SK-N-SH (cell line): ENCODE measurements around the gene ENTPD8. TPM values are rescaled to one million over a fixed set of nuclear protein-coding genes. Genes with fewer than 3 reads are reported as not detected.

Source experiments
- CTCF ChIA-PET: fragments of 300-600, 350-600 bp; formaldehyde crosslinking; extraction: SDS; loops from one replicate; lab custom pipeline; 2021; lab: Yijun Ruan, JAX
- POLR2A ChIA-PET: fragments of 350-600 bp; sonication (Branson Sonifier 250); formaldehyde crosslinking; extraction: SDS; loops from one replicate; lab custom pipeline; 2020; ENCODE audit warnings: antibody characterized with exemption, inconsistent platforms; lab: Yijun Ruan, JAX
- DNase-seq: peaks from one replicate; pipeline ENCODE4 v3.0.0; 2012
- H2AFZ ChIP-seq: fragments of 200-600 bp; sonication (generic); 2 replicates; pipeline ENCODE4 v1.8.1; 2016; ENCODE audit warnings: antibody characterized with exemption, mild to moderate bottlenecking, low read depth
- H3F3A ChIP-seq: fragments of 200-600 bp; sonication (generic); replicated peaks from 2 replicates; pipeline ENCODE3; 2016; ENCODE audit warnings: antibody characterized with exemption, mild to moderate bottlenecking; ENCODE audit not compliant: insufficient read depth
- H3K27ac ChIP-seq, 2 experiments: fragments of 200-500 bp in 1 of 2; fragments of 200-600 bp in 1 of 2; sonication (Bioruptor generic) in 1 of 2; sonication (generic), shearing (Covaris generic) in 1 of 2; 2 replicates each; pipeline versions ENCODE4 v1.5.1 to v1.6.1; 2014 to 2016; ENCODE audit warnings: low read depth in 2 of 2, inconsistent platforms in 1 of 2, low read length in 1 of 2, mild to moderate bottlenecking in 1 of 2, mixed read lengths in 1 of 2
- H3K27me3 ChIP-seq: fragments of 200-600 bp; sonication (generic), shearing (Covaris generic); 2 replicates; pipeline ENCODE4 v1.6.1; 2016; ENCODE audit warnings: mixed run types; ENCODE audit not compliant: insufficient read depth
- H3K36me3 ChIP-seq, 2 experiments: fragments of 200-500 bp in 1 of 2; fragments of 200-600 bp in 1 of 2; sonication (Bioruptor generic) in 1 of 2; sonication (generic) in 1 of 2; replicated peaks in 1 of 2; 2 replicates each; pipeline versions ENCODE3 to v1.5.1; 2014 to 2016; ENCODE audit warnings: low read length in 1 of 2, mild to moderate bottlenecking in 1 of 2; ENCODE audit not compliant: insufficient read depth in 2 of 2, control insufficient read depth in 1 of 2
- H3K4me1 ChIP-seq, 2 experiments: fragments of 200-500 bp in 1 of 2; fragments of 200-600 bp in 1 of 2; sonication (Bioruptor generic) in 1 of 2; sonication (generic), shearing (Covaris generic) in 1 of 2; 2 replicates each; pipeline versions ENCODE4 v1.5.1 to v1.6.1; 2014 to 2016; ENCODE audit warnings: low read depth in 1 of 2, low read length in 1 of 2, mixed run types in 1 of 2; ENCODE audit not compliant: insufficient read depth in 2 of 2, control insufficient read depth in 1 of 2
- H3K4me2 ChIP-seq: fragments of 200-600 bp; sonication (generic), shearing (Covaris generic); 2 replicates; pipeline ENCODE4 v1.6.1; 2017; ENCODE audit warnings: mixed run types
- H3K4me3 ChIP-seq, 2 experiments: fragments of 200-500 bp in 1 of 2; fragments of 200-600 bp in 1 of 2; sonication (Bioruptor generic) in 1 of 2; sonication (generic), shearing (Covaris generic) in 1 of 2; 2 replicates each; pipeline versions ENCODE4 v1.5.1 to v1.8.1; 2014 to 2016; ENCODE audit warnings: low read depth in 2 of 2, inconsistent platforms in 1 of 2, low read length in 1 of 2, mild to moderate bottlenecking in 1 of 2, mixed read lengths in 1 of 2, moderate library complexity in 1 of 2
- H3K79me2 ChIP-seq: fragments of 200-600 bp; sonication (generic); 2 replicates; pipeline ENCODE4 v1.8.1; 2017; ENCODE audit warnings: mild to moderate bottlenecking; ENCODE audit not compliant: insufficient read depth
- H3K9ac ChIP-seq: fragments of 200-600 bp; sonication (generic); 2 replicates; pipeline ENCODE4 v1.6.1; 2017; ENCODE audit warnings: mixed run types
- H3K9me2 ChIP-seq: fragments of 200-600 bp; sonication (generic); 2 replicates; pipeline ENCODE4 v1.6.1; 2017; ENCODE audit warnings: mixed run types
- H3K9me3 ChIP-seq: fragments of 200-600 bp; sonication (generic); 2 replicates; pipeline ENCODE4 v1.6.1; 2017; ENCODE audit warnings: mixed run types, mild to moderate bottlenecking, moderate library complexity
- H4K20me1 ChIP-seq: fragments of 200-600 bp; sonication (generic); 2 replicates; pipeline ENCODE4 v1.6.1; 2017; ENCODE audit warnings: mild to moderate bottlenecking, mixed run types; ENCODE audit not compliant: insufficient read depth
- CHD2 ChIP-seq: fragments of 150-350 bp; IDR thresholded peaks from 2 replicates; pipeline ENCODE4 v1.6.1; 2018; ENCODE audit warnings: low read length; ENCODE audit not compliant: partially characterized antibody
- EP300 ChIP-seq, 2 experiments: IDR thresholded peaks; 2 replicates each; pipeline versions ENCODE4 v1.4.0 to v1.6.1; 2012; ENCODE audit warnings: borderline replicate concordance in 1 of 2, low read depth in 1 of 2, low read length in 1 of 2
- FOXJ3 ChIP-seq: sonication (generic); formaldehyde crosslinking; IDR thresholded peaks from 2 replicates; pipeline ENCODE4 v1.5.1; 2020; ENCODE audit warnings: mild to moderate bottlenecking, missing genetic modification reagents
- FOXM1 ChIP-seq: IDR thresholded peaks from 2 replicates; pipeline ENCODE4 v1.4.0; 2012; ENCODE audit warnings: low read depth, mild to moderate bottlenecking
- MAX ChIP-seq: IDR thresholded peaks from 2 replicates; pipeline ENCODE4 v1.4.0; 2012; ENCODE audit warnings: low read depth
- MXI1 ChIP-seq: IDR thresholded peaks from 2 replicates; pipeline ENCODE4 v1.6.1; 2012; ENCODE audit warnings: mild to moderate bottlenecking, low read depth, low read length, improper control_type of control experiment
- NFIC ChIP-seq: IDR thresholded peaks from 2 replicates; pipeline ENCODE4 v1.4.0; 2012; ENCODE audit warnings: borderline replicate concordance
- NRF1 ChIP-seq: IDR thresholded peaks from 2 replicates; pipeline ENCODE4 v1.6.1; 2012; ENCODE audit warnings: low read depth, mild to moderate bottlenecking, low read length
- POLR2AphosphoS5 ChIP-seq: IDR thresholded peaks from 2 replicates; pipeline ENCODE4 v1.6.1; 2012; ENCODE audit warnings: low read depth, low read length
- RAD21 ChIP-seq: IDR thresholded peaks from 2 replicates; pipeline ENCODE4 v1.6.1; 2012; ENCODE audit warnings: mild to moderate bottlenecking, low read length
- RCOR1 ChIP-seq: fragments of 150-350 bp; IDR thresholded peaks from 2 replicates; pipeline ENCODE4 v1.6.1; 2017; ENCODE audit warnings: antibody characterized with exemption, low read length
- TCF12 ChIP-seq: IDR thresholded peaks from 2 replicates; pipeline ENCODE4 v1.4.0; 2012
- TEAD4 ChIP-seq: IDR thresholded peaks from 2 replicates; pipeline ENCODE4 v1.4.0; 2012; ENCODE audit warnings: mild to moderate bottlenecking, borderline replicate concordance; ENCODE audit not compliant: insufficient read depth
- USF2 ChIP-seq: fragments of 150-350 bp; IDR thresholded peaks from 2 replicates; pipeline ENCODE4 v1.6.1; 2017; ENCODE audit warnings: antibody characterized with exemption, low read length, low read depth, borderline replicate concordance
- WGBS: methylation state at CpG from one replicate; pipeline ENCODE4 v1.1.6; 2017; ENCODE audit warnings: low lambda C conversion rate; 5-methylcytosine and 5-hydroxymethylcytosine counted together
- polyA plus RNA-seq, 3 experiments: library from polyadenylated mRNA; depleted of rRNA; stranded (reverse); fragments of >200 nt; gene quantifications; 2 replicates each; pipeline ENCODE4 v1.2.3, GENCODE V29; 2012
- TF ChIP-seq, protein P1 (sequence below): IDR thresholded peaks from 2 replicates; pipeline ENCODE4 v1.4.0; 2012; ENCODE audit warnings: low read depth, borderline replicate concordance
- TF ChIP-seq, protein P2 (sequence below): IDR thresholded peaks from 2 replicates; pipeline ENCODE4 v1.4.0; 2012; ENCODE audit warnings: low read depth, borderline replicate concordance

ENTPD8 gene
- polyA plus RNA-seq, 1 of the 3 experiments (the other 2 are of a cell fraction) = 0.30 TPM

GRCh38 chr9:137422604-137423513 is 18.3 kb downstream of the ENTPD8 start, which contains the start of the genes EXD3 and NOXA1 (continued):
- TF ChIP-seq RCOR1 (0 out of 2 replicates have a peak, but pooled peaks have one; percentile 12), USF2 (no peak), EP300 (IDR thresholded peaks at IDR 0.05; ENCODE audit: borderline replicate concordance in 1 of 2, low read depth in 1 of 2, low read length in 1 of 2) (no peak), MXI1 (no peak; the same call in 1 of the 2 replicates), POLR2AphosphoS5 (no peak; the same call in 1 of the 2 replicates), NFIC (0 out of 2 replicates have a peak, but pooled peaks have one; percentile 11), RAD21 (peak; percentile 49), TCF12 (peak; percentile 21; the same call in 1 of the 2 replicates), TEAD4 (no peak), MAX (peak; percentile 54)
- TF ChIP-seq, protein P1, sequence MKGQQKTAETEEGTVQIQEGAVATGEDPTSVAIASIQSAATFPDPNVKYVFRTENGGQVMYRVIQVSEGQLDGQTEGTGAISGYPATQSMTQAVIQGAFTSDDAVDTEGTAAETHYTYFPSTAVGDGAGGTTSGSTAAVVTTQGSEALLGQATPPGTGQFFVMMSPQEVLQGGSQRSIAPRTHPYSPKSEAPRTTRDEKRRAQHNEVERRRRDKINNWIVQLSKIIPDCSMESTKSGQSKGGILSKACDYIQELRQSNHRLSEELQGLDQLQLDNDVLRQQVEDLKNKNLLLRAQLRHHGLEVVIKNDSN = peak; percentile 44; the same call in 1 of the 2 replicates
- TF ChIP-seq, all 33 proteins: peak for 15

- Histone ChIP-seq H3K4me1 (peaks cover 0 to 21% of the 10 kb centered on the region in 2 experiments; a peak in 2 of 4 replicates), H3K9ac (peak overlapping the region; percentile 71), H3K27me3 (no peaks in the 10 kb centered on the region), H3K27ac (peak overlapping the region in 1 of 2 experiments; percentile 31; a peak in 1 of 4 replicates), H2AFZ (peak overlapping the region; percentile 58), H3K79me2 (peaks cover 36% of the 10 kb centered on the region), H3K4me3 (peak overlapping the region; percentile 81 to 86), H3K9me3 (no peaks in the 10 kb centered on the region), H4K20me1 (no peaks in the 10 kb centered on the region), H3F3A (peaks cover 17% of the 10 kb centered on the region), H3K36me3 (no peaks in the 10 kb centered on the region), H3K4me2 (peak overlapping the region; percentile 93), H3K9me2 (no peaks in the 10 kb centered on the region)
- 8% methylated on average over 11 of the region's 11 CpGs for WGBS
- CTCF ChIA-PET = interaction anchor here (0.6 to 4.4 kb wide), 16 partner anchors 8 to 649 kb away, joined by 3 to 27 read pairs (median 6); partner anchors contain the start of genes ENTPD8 and NRARP
- DNase-seq = no peak
- TF ChIP-seq MXI1 = no peak
- no peak for TF ChIP-seq CHD2
- TF ChIP-seq, protein P2, sequence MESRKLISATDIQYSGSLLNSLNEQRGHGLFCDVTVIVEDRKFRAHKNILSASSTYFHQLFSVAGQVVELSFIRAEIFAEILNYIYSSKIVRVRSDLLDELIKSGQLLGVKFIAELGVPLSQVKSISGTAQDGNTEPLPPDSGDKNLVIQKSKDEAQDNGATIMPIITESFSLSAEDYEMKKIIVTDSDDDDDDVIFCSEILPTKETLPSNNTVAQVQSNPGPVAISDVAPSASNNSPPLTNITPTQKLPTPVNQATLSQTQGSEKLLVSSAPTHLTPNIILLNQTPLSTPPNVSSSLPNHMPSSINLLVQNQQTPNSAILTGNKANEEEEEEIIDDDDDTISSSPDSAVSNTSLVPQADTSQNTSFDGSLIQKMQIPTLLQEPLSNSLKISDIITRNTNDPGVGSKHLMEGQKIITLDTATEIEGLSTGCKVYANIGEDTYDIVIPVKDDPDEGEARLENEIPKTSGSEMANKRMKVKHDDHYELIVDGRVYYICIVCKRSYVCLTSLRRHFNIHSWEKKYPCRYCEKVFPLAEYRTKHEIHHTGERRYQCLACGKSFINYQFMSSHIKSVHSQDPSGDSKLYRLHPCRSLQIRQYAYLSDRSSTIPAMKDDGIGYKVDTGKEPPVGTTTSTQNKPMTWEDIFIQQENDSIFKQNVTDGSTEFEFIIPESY = no peak
- TF ChIP-seq EP300 (IDR thresholded peaks at IDR 0.05; ENCODE audit: borderline replicate concordance in 1 of 2, low read depth in 1 of 2, low read length in 1 of 2) = no peak
- no peak for TF ChIP-seq TCF12
- TF ChIP-seq FOXM1 = no peak
- no peak for TF ChIP-seq NRF1
- no peak for TF ChIP-seq FOXJ3
- TF ChIP-seq RCOR1 = no peak
- TF ChIP-seq RAD21 = no peak
- POLR2A ChIA-PET = interaction anchor here (0.7 to 1.2 kb wide), 2 partner anchors 11 to 221 kb away, joined by 3 read pairs; no protein-coding TSS in a partner anchor
These were observed 19.1 kb downstream of the ENTPD8 start for GRCh38 chr9:137421838-137422603.
